Activated CD4-positive, alpha-beta T cell treated with anti-CD3 and anti-CD28 coated beads, Interleukin-2, amount 10 ng/mL, durations not matched to agents 24 days and 14 days (primary cell): Measurements from ENCODE around the gene ZBTB11. TPM values are rescaled to one million over a fixed set of nuclear protein-coding genes. Genes with fewer than 3 reads are reported as not detected.
A peak's percentile ranks its signal among the peaks of the same experiment; 100 is the strongest.
"Not testable (repeated sequence)": the region's sequence is repeated elsewhere in the genome, so short reads cannot be mapped to it uniquely, and the experiment has no call there.

Experiments
- DNase-seq: peaks from one replicate; pipeline ENCODE4 v3.0.0; 2022
- H3K27ac Mint-ChIP-seq: one replicate; pipeline ENCODE4 v1.8.0; 2022; ENCODE audit warnings: mild to moderate bottlenecking, mixed read lengths
- H3K27me3 Mint-ChIP-seq: one replicate; pipeline ENCODE4 v1.8.0; 2022; ENCODE audit warnings: mixed read lengths
- H3K36me3 Mint-ChIP-seq: one replicate; pipeline ENCODE4 v1.8.0; 2022; ENCODE audit warnings: low read depth, mild to moderate bottlenecking, mixed read lengths
- H3K4me1 Mint-ChIP-seq: one replicate; pipeline ENCODE4 v1.8.0; 2021; ENCODE audit warnings: mixed read lengths
- H3K4me3 Mint-ChIP-seq: one replicate; pipeline ENCODE4 v1.8.0; 2022; ENCODE audit warnings: mild to moderate bottlenecking, moderate library complexity, mixed read lengths
- H3K9me3 Mint-ChIP-seq: one replicate; pipeline ENCODE4 v1.8.0; 2021; ENCODE audit warnings: mixed read lengths
- intact Hi-C: fragments of 100-400 bp; cut with micrococcal nuclease; formaldehyde crosslinking; loops from one replicate; pipeline ENCODE4 v1.15.1; 2023
- total RNA-seq: library from RNA; stranded (reverse); gene quantifications from 2 replicates; pipeline ENCODE4 v1.2.3, GENCODE V29; 2022

Gene ZBTB11
- total RNA-seq, 1 donor from 2014 or later, result 29.0 TPM

DNA sequence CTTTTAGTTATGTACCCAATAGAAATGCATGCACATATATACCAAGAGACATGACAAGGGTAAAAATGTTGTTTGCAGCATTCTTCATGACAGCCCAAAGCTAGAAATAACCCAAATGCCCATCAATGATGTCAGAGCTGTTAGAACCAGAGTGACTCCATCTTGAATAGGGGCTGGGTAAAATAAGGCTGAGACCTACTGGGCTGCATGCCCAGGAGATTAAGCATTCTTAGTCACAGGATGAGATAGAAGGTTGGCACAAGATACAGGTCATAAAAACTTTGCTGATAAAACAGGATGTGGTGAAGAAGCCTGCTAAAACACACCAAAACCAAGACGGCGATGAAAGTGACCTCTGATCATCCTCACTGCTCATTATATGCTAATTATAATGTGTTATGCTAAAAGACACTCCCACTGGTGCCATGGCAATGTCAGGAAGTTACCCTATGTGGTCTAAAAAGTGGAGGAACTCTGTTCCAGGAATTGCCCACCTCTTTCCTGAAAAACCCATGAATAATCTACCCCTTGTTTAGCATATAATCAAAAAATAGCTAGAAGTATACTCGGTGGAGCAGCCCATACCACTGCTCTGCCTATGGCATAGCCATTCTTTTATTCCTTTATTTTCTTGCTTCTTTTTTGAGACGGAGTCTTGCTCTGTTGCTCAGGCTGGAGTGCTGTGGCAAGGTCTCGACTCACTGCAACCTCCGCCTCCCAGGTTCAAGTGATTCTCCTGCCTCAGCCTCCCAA lies 32.9 kb downstream of the ZBTB11 start:
- peak; percentile 78 for DNase-seq
- peak overlapping the region; percentile 23 for H3K4me3 Mint-ChIP-seq
- peaks cover 18% of the 10 kb centered on the region for H3K4me1 Mint-ChIP-seq
- intact Hi-C loops, result loop anchor here (5.0 kb wide), 1 partner anchor 262 kb away; no protein-coding TSS in a partner anchor
- H3K27ac Mint-ChIP-seq, result peak overlapping the region; percentile 75
- H3K9me3 Mint-ChIP-seq, result no peaks in the 10 kb centered on the region
- no peaks in the 10 kb centered on the region for H3K27me3 Mint-ChIP-seq
- H3K36me3 Mint-ChIP-seq, result peaks cover 15% of the 10 kb centered on the region

DNA sequence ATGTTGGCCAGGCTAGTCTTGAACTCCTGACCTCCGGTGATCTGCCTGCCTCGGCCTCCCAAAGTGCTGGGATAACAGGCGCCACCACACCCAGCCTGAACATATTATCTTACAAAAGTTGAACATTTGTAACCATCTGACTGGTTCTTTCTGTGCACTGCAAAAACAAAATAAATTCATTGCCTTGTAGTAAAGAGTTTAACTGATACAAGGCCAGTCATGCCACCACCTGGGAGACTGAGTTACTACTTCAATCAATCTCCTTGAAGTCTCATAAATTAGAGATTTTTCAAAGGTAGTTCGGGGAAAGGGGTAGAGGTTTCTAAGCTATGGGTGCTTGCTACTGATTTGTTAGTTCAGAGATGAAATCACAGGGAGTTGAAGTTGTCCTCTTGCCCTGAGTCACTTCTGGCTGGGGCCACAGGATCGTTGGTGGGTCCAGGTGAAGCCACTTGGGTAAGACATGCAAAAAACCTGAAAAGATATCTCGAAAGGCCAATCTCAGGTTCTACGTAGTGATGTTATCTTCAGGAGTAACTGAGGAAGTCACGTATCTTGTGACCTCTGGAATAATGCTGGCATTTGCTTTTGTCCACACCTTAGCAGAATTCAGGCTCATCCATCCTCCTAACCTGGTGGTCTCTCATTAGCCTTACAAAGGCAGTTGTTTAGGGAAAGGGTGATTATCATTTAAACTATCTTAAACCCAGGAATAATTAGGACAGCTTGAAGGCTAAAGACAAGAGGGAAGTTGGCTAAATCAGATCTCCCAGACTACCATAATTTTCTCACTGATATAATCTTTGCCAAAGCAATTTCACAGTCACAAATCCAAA lies 33.7 kb downstream of the ZBTB11 start:
- Mint-ChIP-seq H3K4me3 (no peak overlapping the region), H3K27me3 (no peaks in the 10 kb centered on the region)
- intact Hi-C loops, result loop anchor here (5.0 kb wide), 1 partner anchor 261 kb away; no protein-coding TSS in a partner anchor

DNA sequence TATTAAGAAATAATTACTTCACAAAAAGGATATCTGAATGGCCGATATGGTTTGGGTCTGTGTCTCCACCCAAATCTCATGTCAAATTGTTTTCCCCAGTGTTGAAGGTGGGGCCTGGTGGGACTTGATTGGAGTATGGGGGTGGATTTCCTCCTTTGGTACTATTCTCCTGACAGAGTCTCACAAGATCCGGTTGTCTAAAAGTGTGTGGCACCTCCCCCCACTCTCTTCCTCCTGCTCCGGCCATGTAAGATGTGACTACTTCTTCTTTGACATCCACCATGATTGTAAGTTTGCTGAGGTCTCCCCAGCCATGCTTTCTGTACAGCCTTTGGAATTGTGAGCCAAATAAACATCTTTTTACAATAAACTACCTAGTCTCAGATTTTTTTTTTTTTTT lies 34.5 kb downstream of the ZBTB11 start:
- H3K4me3 Mint-ChIP-seq, result no peak overlapping the region
- intact Hi-C loops, result loop anchor here (5.0 kb wide), 1 partner anchor 260 kb away; no protein-coding TSS in a partner anchor
- no peak for DNase-seq
- peaks cover 7% of the 10 kb centered on the region for H3K36me3 Mint-ChIP-seq
- H3K4me1 Mint-ChIP-seq, result peaks cover 18% of the 10 kb centered on the region
- H3K27ac Mint-ChIP-seq, result no peak overlapping the region
- H3K9me3 Mint-ChIP-seq, result no peaks in the 10 kb centered on the region
- H3K27me3 Mint-ChIP-seq, result no peaks in the 10 kb centered on the region

More for the DNA sequence above, 33.7 kb downstream of the ZBTB11 start:
- DNase-seq, result no peak
- Mint-ChIP-seq H3K36me3 (peaks cover 11% of the 10 kb centered on the region), H3K27ac (peak overlapping the region; percentile 75), H3K9me3 (no peaks in the 10 kb centered on the region), H3K4me1 (peaks cover 18% of the 10 kb centered on the region)

DNA sequence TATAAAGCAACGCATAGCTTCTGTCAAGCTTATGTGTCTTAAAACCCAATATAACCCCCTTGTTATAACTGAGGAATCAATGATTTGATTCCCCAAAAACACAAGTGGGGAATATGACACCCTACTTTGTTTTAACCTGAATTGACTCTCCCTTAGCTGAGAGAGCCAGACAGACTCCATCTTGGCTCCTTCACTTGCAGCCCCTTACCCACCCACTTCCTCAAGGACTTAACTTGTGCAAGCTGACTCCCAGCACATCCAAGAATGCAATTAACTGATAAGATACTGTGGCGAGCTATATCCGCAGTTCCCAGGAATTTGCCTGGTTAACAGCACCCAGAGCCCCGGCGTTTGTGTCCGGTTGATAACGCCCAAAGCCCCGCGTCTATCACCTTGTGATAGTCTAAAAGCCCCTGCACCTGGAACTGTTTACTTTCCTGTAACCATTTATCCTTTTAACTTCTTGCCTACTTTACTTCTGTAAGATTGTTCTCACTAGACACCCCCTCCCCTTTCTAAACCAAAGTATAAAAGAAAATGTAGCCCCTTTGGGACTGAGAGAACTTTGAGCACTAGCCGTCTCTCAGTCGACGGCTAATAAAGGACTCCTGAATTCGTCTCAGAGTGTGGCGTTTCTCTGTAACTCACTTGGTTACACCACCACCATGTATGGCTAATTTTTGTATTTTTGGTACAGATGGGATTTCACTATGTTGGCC lies 35.4 kb downstream of the ZBTB11 start:
- H3K4me1 Mint-ChIP-seq, result peaks cover 18% of the 10 kb centered on the region
- H3K4me3 Mint-ChIP-seq, H3K27me3 Mint-ChIP-seq, H3K9me3 Mint-ChIP-seq, DNase-seq, H3K36me3 Mint-ChIP-seq: not testable (repeated sequence)
- intact Hi-C loops, result loop anchor here (5.0 kb wide), 1 partner anchor 259 kb away; no protein-coding TSS in a partner anchor
- H3K27ac Mint-ChIP-seq, result peak overlapping the region; percentile 7

DNA sequence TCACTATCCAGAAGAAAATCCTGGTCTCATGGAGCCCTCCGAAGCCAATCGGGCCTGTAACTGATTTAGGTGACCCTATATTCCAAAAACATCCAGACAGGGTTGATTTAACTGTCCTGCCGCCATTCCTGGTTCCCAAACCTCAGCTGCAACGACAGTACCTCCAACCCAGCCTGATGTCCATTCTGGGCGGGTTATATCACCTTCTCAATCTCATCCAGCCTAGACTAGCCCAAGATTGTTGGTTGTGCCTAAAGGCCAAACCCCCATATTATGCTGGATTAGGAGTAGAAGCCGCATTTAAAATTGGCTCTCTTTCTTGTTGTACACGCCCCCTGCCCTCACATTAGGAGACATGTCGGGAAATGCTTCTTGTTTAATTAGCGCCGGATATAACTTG lies 36.7 kb downstream of the ZBTB11 start:
- intact Hi-C loops, result loop anchor here (5.0 kb wide), 1 partner anchor 258 kb away; no protein-coding TSS in a partner anchor
- Mint-ChIP-seq H3K9me3 (no peaks in the 10 kb centered on the region), H3K27me3 (no peaks in the 10 kb centered on the region), H3K4me1 (peaks cover 18% of the 10 kb centered on the region), H3K36me3 (no peaks in the 10 kb centered on the region), H3K27ac (no peak overlapping the region), H3K4me3 (no peak overlapping the region)
- no peak for DNase-seq

DNA sequence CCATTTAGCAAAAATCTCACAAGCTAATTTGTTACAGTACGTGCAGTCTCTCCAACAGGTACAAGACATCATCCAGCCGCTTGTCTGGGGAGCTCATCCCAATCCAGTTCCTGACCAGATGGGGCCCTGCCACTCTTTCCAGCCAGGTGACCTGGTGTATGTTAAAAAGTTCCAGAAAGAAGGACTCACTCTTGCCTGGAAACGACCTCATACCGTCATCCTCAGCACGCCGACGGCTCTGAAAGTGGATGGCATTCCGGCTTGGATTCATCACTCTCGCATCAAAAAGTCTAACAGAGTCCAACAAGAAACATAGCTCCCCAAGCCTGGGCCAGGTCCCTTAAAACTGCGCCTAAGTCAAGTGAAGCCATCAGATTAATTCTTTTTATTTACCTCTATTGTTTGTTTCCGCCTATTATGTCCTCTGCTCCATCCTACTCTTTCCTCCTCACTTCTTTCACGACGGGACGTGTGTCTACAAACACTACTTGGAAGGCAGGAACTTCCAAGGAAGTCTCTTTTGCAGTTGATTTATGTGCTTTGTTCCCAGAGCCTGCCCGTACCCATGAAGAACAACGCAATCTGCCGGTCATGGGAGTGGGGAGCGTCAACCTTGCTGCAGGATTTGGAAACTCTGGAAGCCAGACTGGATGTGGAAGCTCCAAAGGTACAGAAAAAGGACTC lies 37.5 kb downstream of the ZBTB11 start:
- H3K27me3 Mint-ChIP-seq, result no peaks in the 10 kb centered on the region
- H3K27ac Mint-ChIP-seq, result no peak overlapping the region
- intact Hi-C loops, result no loop called here
- peaks cover 13% of the 10 kb centered on the region for H3K4me1 Mint-ChIP-seq
- H3K9me3 Mint-ChIP-seq, result no peaks in the 10 kb centered on the region
- DNase-seq, result no peak
- no peak overlapping the region for H3K4me3 Mint-ChIP-seq
- no peaks in the 10 kb centered on the region for H3K36me3 Mint-ChIP-seq

DNA sequence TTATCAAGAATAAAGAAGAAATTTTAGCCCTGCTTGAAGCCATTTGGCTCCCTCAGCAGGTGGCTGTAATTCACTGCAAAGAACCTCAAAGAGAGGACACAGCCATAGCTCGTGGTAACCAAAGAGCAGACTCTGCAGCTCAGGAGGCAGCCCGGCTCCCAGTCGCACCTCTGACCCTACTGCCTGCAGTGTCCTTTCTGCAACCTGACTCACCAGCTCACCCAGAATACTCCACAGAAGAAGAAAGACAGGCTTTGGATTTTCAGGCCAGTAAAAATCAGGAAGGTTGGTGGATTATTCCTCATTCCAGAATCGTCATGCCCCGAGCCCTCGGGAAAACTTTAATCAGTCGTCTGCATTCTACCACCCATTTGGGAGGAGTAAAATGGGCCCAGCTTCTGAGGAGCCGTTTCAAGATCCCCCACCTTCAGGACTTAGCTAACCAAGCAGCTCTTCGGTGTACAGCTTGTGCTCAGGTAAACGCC lies 38.6 kb downstream of the ZBTB11 start:
- Mint-ChIP-seq H3K9me3 (no peaks in the 10 kb centered on the region), H3K4me1 (peaks cover 2% of the 10 kb centered on the region), H3K27ac (no peak overlapping the region), H3K27me3 (no peaks in the 10 kb centered on the region), H3K4me3 (no peak overlapping the region), H3K36me3 (no peaks in the 10 kb centered on the region)
- no peak for DNase-seq
- intact Hi-C loops, result no loop called here

DNA sequence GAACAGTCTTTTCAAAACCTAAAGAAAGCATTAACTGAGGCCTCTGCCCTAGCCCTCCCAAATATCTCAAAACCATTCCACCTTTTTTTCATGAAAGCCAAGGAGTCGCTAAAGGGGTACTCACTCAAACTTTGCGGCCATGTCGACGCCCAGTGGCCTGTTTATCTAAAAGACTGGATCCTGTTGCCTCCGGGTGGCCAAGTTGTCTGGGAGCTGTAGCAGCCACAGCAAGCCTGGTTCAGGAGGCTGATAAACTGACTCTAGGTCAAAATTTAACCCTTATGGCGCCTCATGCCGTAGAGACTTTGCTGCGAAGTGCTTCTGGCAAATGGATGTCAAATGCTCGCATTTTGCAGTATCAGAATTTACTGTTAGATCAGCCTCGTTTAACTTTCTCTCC lies 39.5 kb downstream of the ZBTB11 start:
- H3K9me3 Mint-ChIP-seq, result no peaks in the 10 kb centered on the region
- peaks cover 2% of the 10 kb centered on the region for H3K4me1 Mint-ChIP-seq
- H3K27ac Mint-ChIP-seq, result no peak overlapping the region
- intact Hi-C loops, result no loop called here
- no peak overlapping the region for H3K4me3 Mint-ChIP-seq
- H3K27me3 Mint-ChIP-seq, result no peaks in the 10 kb centered on the region
- DNase-seq, result no peak
- no peaks in the 10 kb centered on the region for H3K36me3 Mint-ChIP-seq

DNA sequence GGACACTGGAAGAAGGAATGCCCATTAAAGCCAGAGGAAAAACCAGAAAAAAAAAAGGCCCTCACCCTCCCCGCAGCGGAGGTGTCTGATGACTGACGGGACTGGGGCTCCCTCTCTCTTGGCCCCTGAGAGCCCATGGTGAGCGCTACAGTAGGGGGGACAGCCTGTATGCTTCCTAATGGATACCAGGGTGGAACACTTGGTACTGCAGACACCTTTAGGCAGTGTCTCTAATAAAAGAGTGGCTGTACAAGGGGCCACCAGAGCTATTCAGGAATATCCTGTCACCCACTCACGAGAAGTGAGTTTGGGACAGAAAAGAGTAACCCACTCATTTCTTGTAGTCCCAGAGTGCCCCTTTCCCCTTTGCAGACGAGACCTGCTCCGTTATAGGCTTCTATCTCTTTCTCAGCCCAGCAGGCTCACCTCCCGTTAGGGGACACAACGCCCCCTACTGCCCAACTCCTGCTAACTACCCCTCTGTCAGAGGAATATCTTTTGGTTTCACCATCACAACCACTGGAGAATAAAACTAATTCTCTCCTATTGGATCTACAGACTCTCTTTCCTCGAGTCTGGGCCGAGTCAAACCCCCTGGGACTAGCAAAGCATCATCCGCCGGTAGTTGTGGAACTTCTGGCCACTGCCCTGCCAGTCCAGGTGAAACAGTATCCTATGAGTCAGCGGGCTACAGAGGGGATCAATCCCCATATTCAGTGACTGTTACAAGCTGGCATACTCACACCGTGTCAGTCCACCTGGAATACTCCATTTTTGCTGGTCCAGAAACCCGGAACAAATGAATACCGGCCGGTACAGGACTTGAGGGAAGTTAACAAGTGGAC lies 40.8 kb downstream of the ZBTB11 start:
- Mint-ChIP-seq H3K27me3 (no peaks in the 10 kb centered on the region), H3K36me3 (no peaks in the 10 kb centered on the region), H3K27ac (no peak overlapping the region), H3K9me3 (no peaks in the 10 kb centered on the region), H3K4me1 (peaks cover 2% of the 10 kb centered on the region), H3K4me3 (no peak overlapping the region)
- peak; percentile 91 for DNase-seq
- intact Hi-C loops, result loop anchor here (1.0 kb wide), 2 partner anchors 63 to 566 kb away; no protein-coding TSS in a partner anchor

DNA sequence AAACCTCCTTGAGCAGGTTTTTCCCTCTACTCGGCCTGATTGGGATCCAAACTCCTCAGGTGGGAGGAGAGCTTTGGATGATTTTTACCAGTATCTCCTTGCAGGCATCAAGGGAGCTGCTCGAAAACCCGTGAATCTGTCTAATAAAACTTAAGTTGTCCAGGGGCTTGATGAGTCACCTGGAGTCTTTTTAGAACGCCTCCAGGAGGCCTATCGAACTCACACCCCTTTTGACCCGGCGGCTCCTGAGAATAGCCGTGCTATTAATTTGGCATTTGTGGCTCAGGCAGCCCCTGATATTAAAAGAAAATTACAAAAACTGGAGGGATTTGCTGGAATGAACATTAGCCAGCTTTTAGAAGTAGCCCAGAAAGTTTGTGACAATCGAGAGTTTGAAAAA lies 41.6 kb downstream of the ZBTB11 start:
- Mint-ChIP-seq H3K4me1 (peaks cover 2% of the 10 kb centered on the region), H3K27me3 (no peaks in the 10 kb centered on the region), H3K36me3 (no peaks in the 10 kb centered on the region), H3K4me3 (no peak overlapping the region), H3K9me3 (no peaks in the 10 kb centered on the region), H3K27ac (no peak overlapping the region)
- DNase-seq, result no peak
- intact Hi-C loops, result no loop called here

DNA sequence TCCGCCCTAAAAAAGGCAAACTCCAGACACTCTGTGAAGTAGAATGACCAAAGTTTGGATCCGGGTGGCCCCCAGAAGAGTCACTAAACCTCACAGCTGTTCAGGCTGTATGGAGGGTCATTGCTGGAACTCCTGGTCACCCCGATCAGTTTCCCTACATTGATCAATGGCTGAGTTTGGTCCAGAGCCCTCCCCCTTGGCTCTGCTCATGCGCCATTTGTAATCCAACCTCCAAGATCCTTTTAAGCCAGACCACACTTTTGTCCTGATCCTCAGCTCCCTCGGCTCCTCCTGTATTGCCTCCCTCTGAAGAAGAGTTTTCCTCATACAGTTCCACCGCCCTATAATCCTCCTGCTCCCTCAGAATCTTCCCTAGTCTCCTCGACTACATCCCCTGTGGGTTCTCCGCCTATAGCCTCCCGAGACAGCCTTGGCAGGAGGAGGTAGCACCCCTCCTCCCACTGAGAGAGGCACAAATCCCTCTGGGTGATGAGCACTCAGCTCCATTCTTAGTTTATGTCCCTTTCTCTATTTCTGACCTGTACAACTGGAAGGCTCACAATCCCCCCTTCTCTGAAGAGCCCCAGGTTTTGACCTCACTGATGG lies 42.2 kb downstream of the ZBTB11 start:
- Mint-ChIP-seq H3K36me3 (no peaks in the 10 kb centered on the region), H3K9me3 (no peaks in the 10 kb centered on the region), H3K4me1 (peaks cover 2% of the 10 kb centered on the region), H3K27me3 (no peaks in the 10 kb centered on the region), H3K27ac (no peak overlapping the region), H3K4me3 (no peak overlapping the region)
- intact Hi-C loops, result no loop called here
- DNase-seq, result no peak

DNA sequence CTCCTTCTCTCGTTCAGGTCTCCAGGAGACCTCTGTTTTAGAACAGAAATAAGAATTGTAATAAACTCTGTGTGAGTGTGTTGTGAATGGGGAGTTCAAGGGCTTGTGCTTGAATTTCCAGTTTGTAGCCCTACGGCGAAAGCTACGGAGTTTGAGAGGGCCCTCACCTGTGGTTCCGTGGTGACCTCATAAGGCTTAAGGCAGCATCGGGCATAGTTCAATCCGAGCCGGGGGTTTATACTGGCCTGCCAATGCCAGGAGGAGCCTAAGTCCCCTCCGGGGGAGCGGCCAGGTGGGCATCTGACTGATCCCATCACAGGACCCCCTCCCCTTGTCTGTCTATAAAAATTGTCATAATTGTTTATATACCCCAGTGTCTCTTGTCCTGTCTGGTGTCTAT lies 43.7 kb downstream of the ZBTB11 start:
- Mint-ChIP-seq H3K27ac (no peak overlapping the region), H3K4me3 (no peak overlapping the region), H3K4me1 (peaks cover 2% of the 10 kb centered on the region), H3K9me3 (no peaks in the 10 kb centered on the region), H3K27me3 (no peaks in the 10 kb centered on the region), H3K36me3 (no peaks in the 10 kb centered on the region)
- no peak for DNase-seq
- intact Hi-C loops, result no loop called here
